ENCODE results near the gene BIRC6.
"Not testable (repeated sequence)": the region's sequence is repeated elsewhere in the genome, so short reads cannot be mapped to it uniquely, and the experiment has no call there.

GRCh38 chr2:32370942-32371341, 14.1 kb downstream of the BIRC6 start:
- TF ChIP-seq CTCF (IDR thresholded peaks at IDR 0.05; ENCODE audit: insufficient read depth, low read length, poor library complexity, severe bottlenecking); EZH2phosphoT487 (conservative IDR thresholded peaks at IDR 0.05; ENCODE audit: low read length): not testable (repeated sequence)
